Endodermal cell (in vitro differentiated cells): ENCODE measurements around the gene ARID3B. TPM values are rescaled to one million over a fixed set of nuclear protein-coding genes. Genes with fewer than 3 reads are reported as not detected.

Experiments
- DNase-seq: peaks from one replicate; pipeline ENCODE4 v3.0.0-alpha.2; 2017
- H3K27ac ChIP-seq: 2 replicates; pipeline ENCODE4 v1.5.1; 2013; ENCODE audit warnings: mild to moderate bottlenecking, low read depth, low read length, moderate library complexity
- H3K27me3 ChIP-seq: 2 replicates; pipeline ENCODE4 v1.6.1; 2013; ENCODE audit warnings: mild to moderate bottlenecking, low read length, moderate library complexity; ENCODE audit not compliant: insufficient read depth, control insufficient read depth, poor library complexity, severe bottlenecking
- H3K36me3 ChIP-seq: 2 replicates; pipeline ENCODE4 v1.7.0; 2013; ENCODE audit warnings: mild to moderate bottlenecking, low read length, moderate library complexity; ENCODE audit not compliant: control insufficient read depth, insufficient read depth
- H3K4me1 ChIP-seq: one replicate; pipeline ENCODE4 v1.7.0; 2013; ENCODE audit warnings: low read length; ENCODE audit not compliant: control insufficient read depth, insufficient read depth
- H3K4me3 ChIP-seq: 2 replicates; pipeline ENCODE4 v1.5.1; 2013; ENCODE audit warnings: mild to moderate bottlenecking, low read length, moderate library complexity
- H3K9ac ChIP-seq: 2 replicates; pipeline ENCODE4 v1.6.1; 2013; ENCODE audit warnings: mild to moderate bottlenecking, low read length, moderate library complexity; ENCODE audit not compliant: poor library complexity, severe bottlenecking; ENCODE audit errors: extremely low read depth
- H3K9me3 ChIP-seq: 2 replicates; pipeline ENCODE4 v1.6.1; 2013; ENCODE audit warnings: mild to moderate bottlenecking, low read length, moderate library complexity; ENCODE audit not compliant: control insufficient read depth
- H3K27ac Mint-ChIP-seq: 2 replicates; pipeline ENCODE4 v1.8.0; 2020; ENCODE audit warnings: mixed read lengths
- H3K27me3 Mint-ChIP-seq: 2 replicates; pipeline ENCODE4 v1.8.0; 2021; ENCODE audit warnings: mild to moderate bottlenecking, mixed read lengths; ENCODE audit not compliant: insufficient read depth
- H3K36me3 Mint-ChIP-seq: 2 replicates; pipeline ENCODE4 v1.8.0; 2020; ENCODE audit warnings: low read depth, mixed read lengths
- H3K4me1 Mint-ChIP-seq: 2 replicates; pipeline ENCODE4 v1.8.0; 2020; ENCODE audit warnings: mixed read lengths
- H3K4me3 Mint-ChIP-seq: 2 replicates; pipeline ENCODE4 v1.8.0; 2020; ENCODE audit warnings: mild to moderate bottlenecking, moderate library complexity, mixed read lengths
- H3K9me3 Mint-ChIP-seq: 2 replicates; pipeline ENCODE4 v1.8.0; 2020; ENCODE audit warnings: mild to moderate bottlenecking, mixed read lengths
- WGBS, 2 experiments: methylation state at CpG; one replicate each; pipeline versions ENCODE4 v1.1.5 to v1.1.7; 2013; ENCODE audit warnings: missing lambda C conversion rate in 2 of 2, mixed read lengths in 1 of 2; ENCODE audit not compliant: insufficient coverage in 1 of 2, insufficient read length in 1 of 2; 5-methylcytosine and 5-hydroxymethylcytosine counted together
- total RNA-seq, 2 donors: library from RNA; stranded (reverse); fragmentation: NEBNext Ultra II Directional in 1 of 2; extraction: Animal tissue kit (Norgen Biotek cat#: 25700) in 1 of 2; gene quantifications; 2 replicates in 1 of 2; 3 replicates in 1 of 2; pipeline ENCODE4 v1.2.1, GENCODE V29; 2021
- TF ChIP-seq, protein P1 (sequence below): fragments of 200-600 bp; sonication (generic); conservative IDR thresholded peaks from 2 replicates; pipeline ENCODE4 v1.5.0; 2021; ENCODE audit warnings: antibody characterized with exemption, mild to moderate bottlenecking

ARID3B gene
- total RNA-seq, 2 donors from 2014 or later: 98.1 to 99.4 TPM

DNA sequence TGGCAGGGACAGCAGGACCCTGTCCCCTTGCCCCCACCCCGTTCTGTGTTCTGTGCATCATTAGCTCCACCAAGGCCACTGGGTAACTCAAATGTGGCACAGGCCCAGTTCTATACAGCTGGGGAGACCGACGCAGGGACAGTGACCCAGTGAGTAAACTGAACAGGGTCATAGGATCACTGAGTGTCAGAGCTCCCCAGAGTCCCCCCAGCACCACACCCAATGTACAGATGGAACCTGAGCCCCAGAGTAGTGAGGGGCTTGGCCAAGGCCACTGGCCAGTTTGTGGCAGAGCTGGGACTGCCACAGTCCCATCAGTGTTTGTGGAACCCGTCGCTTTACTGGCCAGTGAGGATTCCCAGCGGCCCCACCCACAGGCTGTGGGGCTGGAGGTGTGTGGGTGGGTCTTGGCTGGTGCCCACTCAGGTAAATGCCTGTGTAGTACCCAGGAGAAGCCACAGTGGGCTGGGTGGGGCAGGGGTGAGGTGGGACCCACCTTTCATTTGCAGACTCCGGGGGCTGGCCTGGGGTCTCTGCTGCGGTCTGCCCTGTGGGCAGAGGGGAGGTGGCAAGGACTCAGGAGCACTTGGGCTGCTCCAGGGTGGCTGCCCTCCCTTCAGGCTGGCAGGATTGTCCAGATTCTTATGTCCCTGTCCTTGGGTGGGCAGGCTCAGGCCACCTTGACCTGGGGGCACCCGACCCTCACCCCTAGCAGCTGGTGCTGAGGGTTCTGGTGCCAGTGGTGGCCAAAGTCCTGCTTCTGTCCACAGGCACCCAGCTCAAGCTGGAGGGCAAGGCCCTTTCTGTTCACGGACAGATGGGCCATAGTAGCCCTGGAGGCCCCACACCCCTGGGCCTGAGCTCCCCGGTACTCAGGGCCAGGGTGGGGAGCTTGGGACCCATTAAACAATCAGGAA lies 63.0 kb downstream of the ARID3B start:
- no peak overlapping the region for H3K4me3 Mint-ChIP-seq
- no peaks in the 10 kb centered on the region for H3K4me1 Mint-ChIP-seq
- Histone ChIP-seq H3K36me3 (peaks cover 3% of the 10 kb centered on the region), H3K4me3 (no peak overlapping the region), H3K9me3 (no peaks in the 10 kb centered on the region), H3K9ac (no peak overlapping the region), H3K27me3 (no peaks in the 10 kb centered on the region), H3K4me1 (no peaks in the 10 kb centered on the region), H3K27ac (no peak overlapping the region)
- DNase-seq: no peak
- TF ChIP-seq, protein P1, sequence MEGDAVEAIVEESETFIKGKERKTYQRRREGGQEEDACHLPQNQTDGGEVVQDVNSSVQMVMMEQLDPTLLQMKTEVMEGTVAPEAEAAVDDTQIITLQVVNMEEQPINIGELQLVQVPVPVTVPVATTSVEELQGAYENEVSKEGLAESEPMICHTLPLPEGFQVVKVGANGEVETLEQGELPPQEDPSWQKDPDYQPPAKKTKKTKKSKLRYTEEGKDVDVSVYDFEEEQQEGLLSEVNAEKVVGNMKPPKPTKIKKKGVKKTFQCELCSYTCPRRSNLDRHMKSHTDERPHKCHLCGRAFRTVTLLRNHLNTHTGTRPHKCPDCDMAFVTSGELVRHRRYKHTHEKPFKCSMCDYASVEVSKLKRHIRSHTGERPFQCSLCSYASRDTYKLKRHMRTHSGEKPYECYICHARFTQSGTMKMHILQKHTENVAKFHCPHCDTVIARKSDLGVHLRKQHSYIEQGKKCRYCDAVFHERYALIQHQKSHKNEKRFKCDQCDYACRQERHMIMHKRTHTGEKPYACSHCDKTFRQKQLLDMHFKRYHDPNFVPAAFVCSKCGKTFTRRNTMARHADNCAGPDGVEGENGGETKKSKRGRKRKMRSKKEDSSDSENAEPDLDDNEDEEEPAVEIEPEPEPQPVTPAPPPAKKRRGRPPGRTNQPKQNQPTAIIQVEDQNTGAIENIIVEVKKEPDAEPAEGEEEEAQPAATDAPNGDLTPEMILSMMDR: no peak
- WGBS, 2 experiments: 88 to 100% methylated on average over 8 to 11 of the region's 11 CpGs
- H3K27ac Mint-ChIP-seq: no peak overlapping the region
- H3K9me3 Mint-ChIP-seq: no peaks in the 10 kb centered on the region
- peaks cover 10% of the 10 kb centered on the region for H3K27me3 Mint-ChIP-seq
- H3K36me3 Mint-ChIP-seq: peaks cover 5% of the 10 kb centered on the region

DNA sequence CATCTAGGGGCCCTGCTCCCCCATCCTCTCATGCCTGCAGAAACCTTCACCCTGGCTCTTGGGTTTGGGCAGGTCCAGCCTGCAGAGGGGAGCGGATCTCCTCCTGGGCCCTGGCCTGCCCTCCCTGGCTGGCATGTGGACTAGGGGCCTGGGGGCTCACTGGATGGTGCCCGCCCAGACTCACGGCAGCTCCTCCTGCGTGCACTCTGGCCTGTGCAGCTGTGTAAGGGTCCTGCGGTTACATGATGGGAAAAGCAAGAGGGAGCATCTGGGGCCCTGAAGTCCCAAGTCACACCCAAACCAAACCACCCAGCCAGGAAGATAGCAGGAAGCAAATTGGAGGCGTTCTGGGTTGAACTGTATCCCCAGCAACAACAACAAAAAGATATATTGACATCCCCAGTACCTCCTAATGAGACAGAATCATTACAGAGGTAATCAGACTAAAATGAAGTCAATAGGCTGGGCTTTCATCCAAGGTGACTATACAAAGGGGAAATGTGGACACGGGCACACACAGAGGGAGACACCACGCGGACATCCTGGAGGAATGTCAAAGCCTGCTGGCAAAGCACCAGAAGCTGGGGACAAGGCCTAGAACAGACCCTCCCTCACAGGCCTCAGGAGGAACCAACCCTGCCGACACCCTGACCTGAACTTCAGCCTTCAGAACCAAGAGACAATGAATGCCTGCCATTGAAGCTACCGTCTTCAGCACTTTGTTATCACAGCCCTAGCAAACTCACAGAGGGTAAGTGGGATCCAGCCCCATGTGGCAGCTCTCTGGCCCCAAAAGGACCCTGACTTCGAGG lies 64.2 kb downstream of the ARID3B start:
- 87 to 90% methylated on average over 10 to 12 of the region's 12 CpGs for WGBS, 2 experiments
- H3K36me3 ChIP-seq: no peaks in the 10 kb centered on the region
- H3K4me1 ChIP-seq: peaks cover 2% of the 10 kb centered on the region
- TF ChIP-seq, protein P1: no peak
- Mint-ChIP-seq H3K36me3 (no peaks in the 10 kb centered on the region), H3K27me3 (peaks cover 10% of the 10 kb centered on the region), H3K27ac (no peak overlapping the region), H3K4me3 (no peak overlapping the region), H3K4me1 (no peaks in the 10 kb centered on the region), H3K9me3 (no peaks in the 10 kb centered on the region)
- H3K9me3 ChIP-seq: no peaks in the 10 kb centered on the region
- H3K27me3 ChIP-seq: no peaks in the 10 kb centered on the region
- H3K9ac ChIP-seq: no peak overlapping the region
- no peak overlapping the region for H3K27ac ChIP-seq
- no peak for DNase-seq
- H3K4me3 ChIP-seq: no peak overlapping the region

DNA sequence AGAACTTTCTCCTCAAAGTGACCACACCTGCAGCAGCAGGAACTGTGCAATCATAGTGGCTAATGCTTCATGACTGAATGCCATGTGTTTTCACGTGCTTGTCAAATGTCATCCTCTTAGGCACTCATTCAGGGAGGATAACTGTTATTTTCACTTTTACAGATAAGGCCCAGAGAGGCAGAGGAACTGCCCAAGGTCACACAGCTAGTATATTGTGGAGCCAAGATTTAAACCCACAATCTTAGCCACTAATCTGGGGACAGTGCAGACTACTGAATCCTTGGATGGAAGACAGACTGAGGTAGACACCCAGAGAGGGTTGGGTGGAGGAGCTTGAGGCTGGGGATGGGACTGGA lies 64.8 kb downstream of the ARID3B start:
- no peak overlapping the region for H3K4me3 ChIP-seq
- Mint-ChIP-seq H3K36me3 (no peaks in the 10 kb centered on the region), H3K4me1 (no peaks in the 10 kb centered on the region), H3K9me3 (no peaks in the 10 kb centered on the region), H3K27ac (no peak overlapping the region), H3K27me3 (peaks cover 10% of the 10 kb centered on the region), H3K4me3 (no peak overlapping the region)
- no peak for DNase-seq
- peaks cover 8% of the 10 kb centered on the region for H3K4me1 ChIP-seq
- no peaks in the 10 kb centered on the region for H3K36me3 ChIP-seq
- H3K9ac ChIP-seq: no peak overlapping the region
- no peak overlapping the region for H3K27ac ChIP-seq
- no peaks in the 10 kb centered on the region for H3K27me3 ChIP-seq
- no peaks in the 10 kb centered on the region for H3K9me3 ChIP-seq
- WGBS, 2 experiments: 86 to 100% methylated on average over 1 of the region's 1 CpG
- TF ChIP-seq, protein P1: no peak
